Measurements from ENCODE around the gene SZT2.

DNA sequence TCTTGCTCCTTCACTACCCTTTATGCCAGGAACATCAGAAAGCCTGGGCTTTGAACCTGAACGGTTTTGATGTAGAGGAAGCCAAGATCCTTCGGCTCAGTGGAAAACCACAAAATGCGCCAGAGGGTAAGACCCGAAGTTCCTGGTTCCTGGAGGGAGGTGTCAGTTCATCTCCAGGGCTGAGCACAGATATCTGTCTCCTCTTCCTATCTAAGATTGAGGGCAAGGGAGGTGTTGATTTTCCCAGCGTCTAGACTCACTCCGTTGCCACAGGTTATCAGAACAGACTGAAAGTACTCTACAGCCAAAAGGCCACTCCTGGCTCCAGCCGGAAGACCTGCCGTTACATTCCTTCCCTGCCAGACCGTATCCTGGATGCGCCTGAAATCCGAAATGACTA is 30.0 kb upstream of the SZT2 start:
- TF ChIP-seq, protein P1, sequence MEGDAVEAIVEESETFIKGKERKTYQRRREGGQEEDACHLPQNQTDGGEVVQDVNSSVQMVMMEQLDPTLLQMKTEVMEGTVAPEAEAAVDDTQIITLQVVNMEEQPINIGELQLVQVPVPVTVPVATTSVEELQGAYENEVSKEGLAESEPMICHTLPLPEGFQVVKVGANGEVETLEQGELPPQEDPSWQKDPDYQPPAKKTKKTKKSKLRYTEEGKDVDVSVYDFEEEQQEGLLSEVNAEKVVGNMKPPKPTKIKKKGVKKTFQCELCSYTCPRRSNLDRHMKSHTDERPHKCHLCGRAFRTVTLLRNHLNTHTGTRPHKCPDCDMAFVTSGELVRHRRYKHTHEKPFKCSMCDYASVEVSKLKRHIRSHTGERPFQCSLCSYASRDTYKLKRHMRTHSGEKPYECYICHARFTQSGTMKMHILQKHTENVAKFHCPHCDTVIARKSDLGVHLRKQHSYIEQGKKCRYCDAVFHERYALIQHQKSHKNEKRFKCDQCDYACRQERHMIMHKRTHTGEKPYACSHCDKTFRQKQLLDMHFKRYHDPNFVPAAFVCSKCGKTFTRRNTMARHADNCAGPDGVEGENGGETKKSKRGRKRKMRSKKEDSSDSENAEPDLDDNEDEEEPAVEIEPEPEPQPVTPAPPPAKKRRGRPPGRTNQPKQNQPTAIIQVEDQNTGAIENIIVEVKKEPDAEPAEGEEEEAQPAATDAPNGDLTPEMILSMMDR (IDR thresholded peaks at IDR 0.05), result no peak
- TF ChIP-seq POLR2A (IDR thresholded peaks at IDR 0.05), result no peak

All from right lobe of liver (tissue), 4 donors.